HL-60/S4 treated with phorbol 12-myristate 13-acetate at 8.2 ng/mL for 4 days and 3 days (cell line): ENCODE data around the gene SERPIND1.

Source experiments
- in situ Hi-C: fragments of 300-500 bp; cut with MboI; formaldehyde crosslinking; loops from 2 replicates; pipeline ENCODE4 v1.15.0; 2022; ENCODE audit warnings: low sequenced_read_pairs

SERPIND1 gene

DNA sequence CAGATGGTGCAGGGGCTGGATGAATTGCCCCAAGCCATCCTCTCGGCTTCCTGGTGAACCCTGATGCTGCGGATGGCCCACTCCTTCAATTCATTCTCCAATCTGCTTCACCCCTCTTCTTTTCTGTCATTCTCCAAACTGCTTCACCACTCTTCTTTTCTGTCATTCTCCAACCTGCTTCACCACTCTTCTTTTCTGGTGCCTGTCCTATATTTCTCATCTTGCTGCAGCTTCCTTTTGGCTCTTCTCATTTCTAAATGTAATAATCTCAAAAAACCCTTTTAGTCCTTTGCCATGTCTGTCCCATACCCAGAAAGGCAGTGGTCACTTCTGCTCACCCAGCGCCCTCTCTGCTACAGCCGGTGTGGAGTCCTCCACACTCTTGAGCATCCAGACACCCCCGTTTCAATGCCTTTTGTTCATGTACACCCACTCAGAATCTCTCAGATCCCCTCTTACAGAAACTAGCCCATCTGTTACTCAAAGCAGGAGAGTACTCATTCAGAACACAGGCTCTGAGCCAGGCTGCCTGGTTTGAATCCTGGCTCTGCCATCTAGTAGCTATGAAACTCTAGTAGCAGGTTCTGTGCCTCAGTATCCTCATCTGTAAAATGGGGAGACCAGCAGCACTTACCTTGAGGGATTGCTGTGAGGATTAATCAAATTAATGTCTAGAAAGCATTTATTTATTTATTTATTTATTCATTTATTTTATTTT, 14.9 kb downstream of the SERPIND1 start:
- in situ Hi-C loops = no loop called here

GRCh38 chr22:20792221-20792965, 18.5 kb downstream of the SERPIND1 start:
- in situ Hi-C loops = no loop called here

DNA sequence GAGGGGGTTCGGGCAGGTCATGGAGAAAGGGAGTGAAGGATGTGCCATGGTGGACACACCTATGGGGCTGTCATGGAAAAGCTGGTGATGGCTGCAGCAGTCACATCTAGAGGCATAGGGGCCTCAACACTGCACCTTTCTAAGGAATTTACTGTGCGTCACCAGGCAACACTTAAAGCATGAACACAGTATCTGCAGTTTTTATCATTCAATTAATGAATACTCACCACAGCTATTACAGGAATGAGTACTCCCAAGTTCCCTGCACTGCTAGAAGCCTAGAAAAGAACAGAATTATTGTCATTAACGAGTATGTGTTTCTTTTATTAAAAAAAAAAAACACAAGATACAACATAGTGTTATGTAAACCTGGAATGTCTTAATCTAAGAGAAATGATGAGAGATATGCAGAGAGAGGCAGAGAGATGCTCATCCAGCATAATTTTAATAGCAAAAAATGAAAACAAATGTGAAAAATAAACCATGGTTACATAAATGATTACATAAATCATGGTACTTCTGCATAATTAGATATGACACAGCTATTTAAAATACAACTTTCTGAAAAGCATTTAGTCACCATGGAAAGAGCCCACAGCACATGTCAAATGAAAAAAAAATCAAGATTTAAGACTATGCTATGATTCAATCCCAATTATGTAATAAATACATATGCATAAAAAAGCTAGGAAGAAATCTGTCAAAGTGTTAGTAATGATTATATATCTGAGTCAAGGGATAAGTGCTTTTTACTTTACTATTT, 19.2 kb downstream of the SERPIND1 start:
- in situ Hi-C loops = no loop called here

- in situ Hi-C loops = no loop called here
Observed at GRCh38 chr22:20793748-20794649, 20.1 kb downstream of the SERPIND1 start.

GRCh38 chr22:20794650-20795413, 20.9 kb downstream of the SERPIND1 start:
- in situ Hi-C loops = no loop called here

- in situ Hi-C loops = no loop called here
Observed at GRCh38 chr22:20796731-20797130, 22.8 kb downstream of the SERPIND1 start.

DNA sequence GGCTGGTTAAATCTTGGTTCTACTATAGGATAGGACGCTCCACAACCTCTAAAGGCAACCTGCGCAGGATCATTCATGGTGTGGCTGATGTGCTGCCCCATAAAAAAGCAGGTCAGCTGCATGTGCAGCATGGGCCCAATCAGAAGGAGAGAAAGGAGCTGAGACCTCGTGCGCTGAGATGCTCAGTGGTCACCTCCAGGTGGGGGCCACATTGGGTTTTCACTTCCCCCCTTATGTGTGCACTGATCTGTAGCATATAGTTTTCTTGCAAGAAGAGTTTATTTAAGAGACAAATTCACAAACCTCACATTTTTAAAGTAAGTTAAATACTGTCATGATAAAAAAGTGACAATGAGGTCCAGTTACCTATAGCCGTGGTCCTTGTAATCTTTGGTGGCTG, 24.3 kb downstream of the SERPIND1 start:
- in situ Hi-C loops = no loop called here

- in situ Hi-C loops = no loop called here
Observed at GRCh38 chr22:20798974-20799373, 25.1 kb downstream of the SERPIND1 start.

DNA sequence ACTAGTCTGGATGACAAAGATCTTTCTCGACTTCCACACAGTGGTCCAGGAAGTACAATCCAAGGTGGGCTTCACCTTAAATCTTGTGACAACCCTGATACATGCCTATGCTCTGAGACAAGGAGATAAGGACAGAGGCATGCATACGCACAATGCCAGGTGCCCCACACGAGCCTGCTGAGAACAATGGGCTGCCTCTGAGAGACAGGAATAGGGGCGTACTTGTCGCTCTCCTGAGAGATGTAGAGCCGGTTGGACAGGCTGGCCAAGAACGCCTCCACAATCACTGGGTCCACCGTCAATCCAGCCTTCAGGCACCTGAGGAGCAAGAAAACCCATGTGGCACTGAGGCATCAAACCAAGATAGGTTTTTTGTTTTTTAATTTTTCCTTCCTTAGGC, 25.5 kb downstream of the SERPIND1 start:
- in situ Hi-C loops = no loop called here

DNA sequence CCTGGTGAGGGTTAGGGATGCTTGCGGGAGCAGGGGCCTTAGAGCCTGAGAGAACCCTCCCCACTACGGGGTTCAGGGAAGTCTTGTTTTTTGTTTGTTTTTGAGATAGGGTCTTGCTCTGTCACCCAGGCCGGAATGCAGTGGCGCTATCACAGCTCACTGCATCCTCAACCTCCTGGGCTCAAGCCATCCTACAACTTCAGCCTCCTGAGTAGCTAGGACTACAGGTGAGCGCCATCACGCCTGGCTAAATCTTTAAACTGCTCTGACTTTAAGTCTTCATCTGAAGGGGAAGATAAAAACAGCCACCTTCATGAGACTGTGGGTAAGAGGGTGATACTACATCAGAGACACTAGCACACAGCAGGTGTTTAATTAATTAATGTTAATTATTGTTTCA, 28.5 kb downstream of the SERPIND1 start:
- in situ Hi-C loops = no loop called here

DNA sequence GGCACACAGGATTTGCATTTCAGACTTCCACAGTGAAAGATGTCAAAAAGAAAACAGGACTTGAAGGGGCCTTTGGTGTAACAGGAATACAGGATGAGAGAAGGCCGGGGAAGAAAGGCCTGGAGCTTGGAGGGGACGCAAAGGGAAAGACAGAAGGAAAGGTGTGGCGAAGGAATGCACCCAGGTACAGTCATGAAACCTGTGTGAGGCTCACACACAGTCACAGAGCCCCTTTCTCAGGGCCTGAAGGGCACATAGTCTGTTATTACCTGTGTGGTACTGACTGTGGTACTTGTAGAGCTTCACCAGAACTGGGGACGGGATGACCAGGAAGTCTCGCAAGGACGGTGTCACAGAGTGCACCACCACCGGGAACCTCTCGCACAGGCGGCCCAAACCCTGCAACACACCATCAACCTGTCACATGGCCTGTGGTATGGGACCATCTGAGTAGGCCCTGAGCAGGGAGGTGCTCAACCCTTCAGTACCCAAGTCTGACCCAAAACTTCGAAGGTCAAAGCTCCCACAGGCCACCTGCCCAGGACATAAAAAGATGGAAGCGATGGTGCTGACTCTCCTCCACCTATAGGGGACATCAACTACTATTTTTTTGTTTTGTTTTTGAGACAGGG, 29.1 kb downstream of the SERPIND1 start:
- in situ Hi-C loops = no loop called here

- in situ Hi-C loops = no loop called here
Observed at GRCh38 chr22:20803696-20804324, 29.9 kb downstream of the SERPIND1 start.

DNA sequence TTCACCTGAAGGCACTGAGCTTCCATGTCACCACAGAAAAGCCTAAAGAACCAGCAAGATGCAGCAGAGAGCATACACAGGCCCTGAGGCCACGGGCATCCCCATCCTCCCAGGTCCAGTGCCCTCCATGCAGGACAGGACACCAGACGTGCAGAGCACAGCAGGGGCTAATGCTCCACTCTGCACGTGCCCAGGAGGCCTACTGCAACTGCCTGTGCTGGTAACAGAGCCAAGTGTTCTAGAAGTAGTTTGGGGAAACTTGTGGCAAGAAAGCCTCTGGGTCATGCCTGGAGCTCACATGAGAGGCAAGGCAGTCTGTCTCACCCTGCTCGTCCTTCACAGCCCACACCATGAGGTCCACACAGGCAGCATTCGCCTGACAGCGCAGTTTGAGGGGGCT, 30.7 kb downstream of the SERPIND1 start:
- in situ Hi-C loops = no loop called here

- in situ Hi-C loops = no loop called here
Observed at GRCh38 chr22:20805972-20806471, 32.1 kb downstream of the SERPIND1 start.

- in situ Hi-C loops = no loop called here
Observed at GRCh38 chr22:20807315-20807752, 33.4 kb downstream of the SERPIND1 start.

DNA sequence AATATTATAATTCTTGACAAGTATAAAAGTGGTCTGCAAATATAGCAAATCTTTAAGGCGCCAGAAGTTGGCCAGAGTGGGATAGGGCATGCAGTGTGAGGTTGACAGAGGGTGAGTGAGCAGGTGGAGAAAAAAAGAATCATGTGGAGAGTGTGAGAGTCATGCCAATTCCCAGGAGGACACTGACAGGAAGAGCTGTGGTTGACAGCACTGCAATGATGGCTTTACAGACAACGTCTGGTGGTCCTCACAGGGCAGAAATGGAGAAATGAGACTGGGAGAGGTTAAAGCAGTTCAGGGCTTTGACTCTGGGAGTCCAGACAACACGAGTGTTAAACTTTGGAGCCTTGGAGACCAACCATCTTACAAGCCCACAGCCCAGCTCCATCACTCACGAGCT, 34.9 kb downstream of the SERPIND1 start:
- in situ Hi-C loops = no loop called here

GRCh38 chr22:20809538-20810185, 35.7 kb downstream of the SERPIND1 start:
- in situ Hi-C loops = no loop called here

GRCh38 chr22:20810645-20811044, 36.7 kb downstream of the SERPIND1 start:
- in situ Hi-C loops = no loop called here
